GM18502 (cell line): Measurements from ENCODE around the gene ATP8B2.
A peak's percentile ranks its signal among the peaks of the same experiment; 100 is the strongest.
"Not testable (repeated sequence)": the region's sequence is repeated elsewhere in the genome, so short reads cannot be mapped to it uniquely, and the experiment has no call there.

ENCODE experiments used
- ATAC-seq: cut with Tn5 transposase; IDR thresholded peaks from one replicate; pipeline ENCODE4 v1.9.1; 2021; ENCODE audit warnings: mild to moderate bottlenecking; ENCODE audit not compliant: unreplicated experiment, poor library complexity

ATP8B2 gene

DNA sequence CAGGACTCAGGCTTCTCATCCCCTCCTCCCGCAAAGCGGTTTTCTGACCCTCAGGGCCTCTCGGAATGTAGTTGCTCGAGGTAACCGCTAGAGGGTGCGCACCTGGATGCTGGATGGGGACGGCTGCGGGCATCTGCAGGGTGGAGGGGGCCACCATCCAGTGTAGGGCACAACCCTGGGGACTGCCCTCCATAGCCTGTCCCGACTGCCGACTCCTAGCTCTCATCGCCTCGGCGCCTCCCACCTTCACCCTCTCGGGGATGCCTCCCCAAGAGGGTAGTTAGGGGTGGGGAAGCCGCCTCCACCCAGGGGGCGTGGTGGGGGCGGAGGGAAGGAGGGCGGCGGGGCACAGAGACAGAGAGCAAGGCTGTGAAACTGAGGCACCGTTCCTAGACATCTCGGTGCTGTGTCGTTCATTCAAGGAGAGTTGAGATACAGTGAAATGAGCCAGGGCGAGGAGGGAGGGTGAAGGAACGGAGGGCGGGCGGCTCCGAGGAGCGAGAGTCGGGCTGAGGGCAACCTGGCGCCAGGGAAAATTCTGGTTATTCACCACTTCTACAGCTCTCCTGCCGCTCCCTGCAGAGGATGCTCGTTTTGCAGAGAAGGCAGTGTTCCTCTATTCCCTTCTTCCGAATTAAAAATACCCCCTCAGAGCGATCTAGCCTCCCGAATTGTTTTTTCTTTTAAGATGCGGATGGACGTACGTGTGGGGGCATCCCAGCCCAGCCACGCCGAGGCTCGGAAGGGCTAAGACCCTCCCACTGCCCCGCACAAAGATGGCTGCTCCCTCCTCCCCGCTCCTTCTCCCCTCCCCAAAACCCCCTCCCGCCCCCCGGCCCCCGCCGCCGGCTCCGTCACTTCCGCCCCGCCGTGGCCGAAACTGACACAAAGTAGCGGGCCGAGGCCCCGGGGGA lies at the start of gene ATP8B2:
Gene ATP8B2 (plus strand): TSS at position 857 of the 914 bp plus-strand sequence. CDS start 2,617 bp downstream, outside the sequence.
- peak; percentile 53 for ATAC-seq

- no peak for ATAC-seq
Observed at GRCh38 chr1:154276797-154277196, 48.5 kb upstream of the ATP8B2 start.

DNA sequence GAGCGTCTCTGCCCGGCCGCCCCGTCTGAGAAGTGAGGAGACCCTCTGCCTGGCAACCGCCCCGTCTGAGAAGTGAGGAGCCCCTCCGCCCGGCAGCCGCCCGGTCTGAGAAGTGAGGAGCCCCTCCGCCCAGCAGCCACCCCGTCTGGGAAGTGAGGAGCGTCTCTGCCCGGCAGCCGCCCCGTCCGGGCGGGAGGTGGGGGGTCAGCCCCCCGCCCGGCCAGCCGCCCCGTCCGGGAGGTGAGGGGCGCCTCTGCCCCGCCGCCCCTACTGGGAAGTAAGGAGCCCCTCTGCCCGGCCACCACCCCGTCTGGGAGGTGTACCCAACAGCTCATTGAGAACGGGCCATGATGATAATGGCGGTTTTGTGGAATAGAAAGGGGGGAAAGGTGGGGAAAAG lies 37.7 kb upstream of the ATP8B2 start:
- ATAC-seq = not testable (repeated sequence)

GRCh38 chr1:154288661-154289060 lies 36.7 kb upstream of the ATP8B2 start:
- no peak for ATAC-seq

DNA sequence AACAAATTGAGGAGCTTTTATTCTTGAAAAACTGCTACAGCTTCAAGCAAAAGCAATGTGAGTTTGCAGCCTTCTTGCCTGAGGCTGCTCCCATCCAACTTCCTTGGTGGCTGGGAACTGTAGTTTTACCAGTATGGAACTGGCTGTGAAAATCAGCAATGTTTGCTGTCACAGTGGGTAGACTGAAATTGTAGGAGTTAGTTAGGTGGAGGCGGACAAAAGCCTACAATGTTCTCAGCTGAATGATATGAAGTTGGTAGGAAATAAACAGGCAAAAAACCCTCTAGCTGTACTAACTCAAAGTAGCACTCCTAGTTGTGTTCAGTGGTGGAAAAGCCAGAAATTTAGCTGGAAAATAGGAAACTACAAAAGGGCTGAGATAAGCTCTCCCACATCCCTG lies 34.4 kb upstream of the ATP8B2 start:
- ATAC-seq = no peak

DNA sequence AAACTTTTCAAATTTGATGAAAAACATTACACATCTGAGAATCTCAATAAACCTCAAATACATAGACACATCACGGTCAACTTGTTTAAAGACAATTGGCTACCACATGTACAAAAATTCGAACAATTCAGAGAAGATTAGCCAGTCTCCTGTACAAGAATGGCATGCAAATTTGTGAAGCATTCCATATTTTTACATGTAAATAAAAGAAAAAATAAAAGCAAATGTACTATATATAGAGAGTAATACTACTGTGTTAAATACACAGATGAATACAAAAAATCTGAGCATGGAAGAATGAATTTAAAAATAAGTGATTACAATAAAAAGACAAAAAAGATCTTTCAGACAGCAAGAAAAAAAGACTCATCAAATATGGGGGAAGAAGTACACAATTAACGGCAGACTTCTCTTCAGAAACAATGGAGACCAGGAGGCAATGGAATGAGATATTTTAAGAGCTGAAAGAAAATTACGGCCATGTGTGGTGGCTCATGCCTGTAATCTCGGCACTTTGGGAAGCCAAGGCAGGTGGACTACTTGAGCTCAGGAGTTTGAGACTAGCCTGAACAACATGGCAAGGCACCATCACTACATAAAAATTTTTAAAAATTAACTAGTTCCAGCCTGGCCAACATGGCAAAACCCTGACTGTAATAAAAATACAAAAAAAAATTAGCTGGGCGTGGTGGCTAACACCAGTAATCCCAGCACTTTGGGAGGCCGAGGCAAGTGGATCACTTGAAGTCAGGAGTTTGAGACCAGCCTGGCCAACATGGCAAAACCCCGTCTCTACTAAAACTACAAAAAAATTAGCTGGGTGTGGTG lies 29.7 kb upstream of the ATP8B2 start:
- ATAC-seq = no peak

DNA sequence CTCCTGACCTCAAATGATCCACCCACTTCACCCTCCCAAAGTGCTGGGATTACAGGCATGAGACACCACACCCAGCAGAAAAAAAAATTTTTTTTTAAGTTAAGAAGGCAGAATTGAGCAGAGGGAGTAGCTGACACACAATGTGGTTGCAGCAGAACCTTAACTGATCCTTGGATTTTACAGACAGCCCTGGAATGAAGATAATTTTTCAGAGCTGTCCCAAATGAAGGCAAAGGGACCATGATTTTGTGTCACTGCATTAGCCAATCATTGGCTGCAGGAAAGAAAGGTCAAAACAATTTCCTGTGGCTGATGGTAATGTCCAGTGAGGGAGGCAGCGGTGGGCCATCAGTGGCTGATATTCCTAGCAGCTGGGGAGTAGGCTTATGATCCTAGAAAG lies 23.7 kb upstream of the ATP8B2 start:
- ATAC-seq = no peak

- ATAC-seq = no peak
Observed at GRCh38 chr1:154304664-154305337, 20.5 kb upstream of the ATP8B2 start.

- ATAC-seq = no peak
Observed at GRCh38 chr1:154306151-154306550, 19.2 kb upstream of the ATP8B2 start.

- not testable (repeated sequence) for ATAC-seq
Observed at GRCh38 chr1:154307670-154308270, 17.6 kb upstream of the ATP8B2 start.

DNA sequence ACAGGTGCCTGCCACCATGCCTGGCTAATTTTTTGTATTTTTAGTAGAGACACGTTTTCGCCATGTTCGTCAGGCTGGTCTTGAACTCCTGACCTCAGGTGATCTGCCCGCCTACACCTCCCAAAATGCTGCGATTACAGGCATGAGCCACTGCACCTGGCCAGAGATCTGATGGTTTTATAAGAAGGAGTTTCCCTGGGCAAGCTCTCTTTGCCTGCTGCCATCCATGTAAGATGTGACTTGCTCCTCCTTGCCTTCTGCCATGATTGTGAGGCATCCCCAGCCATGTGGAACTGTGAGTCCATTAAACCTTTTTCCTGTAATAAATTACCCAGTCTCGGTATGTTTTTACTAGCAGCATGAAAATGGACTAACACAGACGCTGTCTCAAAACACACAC lies 16.2 kb upstream of the ATP8B2 start:
- ATAC-seq = not testable (repeated sequence)

DNA sequence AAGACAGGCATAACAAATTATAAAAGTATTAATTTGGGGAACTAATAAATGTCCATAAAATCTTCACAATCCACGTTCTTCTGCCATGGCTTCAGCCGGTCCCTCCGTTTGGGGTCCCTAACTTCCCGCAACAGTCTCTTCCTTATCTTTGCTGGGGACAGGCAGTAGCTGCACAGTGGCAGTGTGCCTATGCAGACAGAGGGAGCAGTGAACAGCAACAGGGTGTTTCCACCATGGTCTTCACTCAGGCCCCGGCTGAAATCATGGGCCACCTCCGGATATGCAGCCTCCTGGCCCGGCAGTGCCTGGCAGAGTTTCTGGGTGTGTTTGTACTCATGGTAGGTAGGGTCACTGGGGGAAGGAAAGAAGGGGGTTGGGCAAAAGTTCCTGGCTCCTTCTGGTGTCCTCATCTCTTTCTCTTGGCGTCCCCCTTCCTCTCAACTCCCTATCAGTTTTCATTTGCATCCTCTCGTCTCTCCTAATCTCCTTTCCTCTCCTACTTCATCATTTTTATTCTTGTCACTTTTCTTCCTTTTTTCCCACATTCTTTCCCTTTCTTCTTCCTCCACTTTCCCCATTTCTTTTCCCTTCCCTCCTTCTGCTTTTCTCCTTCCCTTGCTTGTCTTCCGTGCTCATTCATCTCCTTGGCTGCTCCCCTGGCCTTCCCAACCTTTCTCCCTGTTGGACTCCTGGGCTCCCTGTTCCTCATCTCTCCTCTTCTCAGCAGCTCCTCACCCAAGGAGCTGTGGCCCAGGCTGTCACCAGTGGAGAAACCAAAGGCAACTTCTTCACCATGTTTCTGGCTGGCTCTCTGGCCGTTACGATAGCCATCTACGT lies 12.9 kb upstream of the ATP8B2 start:
- ATAC-seq = not testable (repeated sequence)

DNA sequence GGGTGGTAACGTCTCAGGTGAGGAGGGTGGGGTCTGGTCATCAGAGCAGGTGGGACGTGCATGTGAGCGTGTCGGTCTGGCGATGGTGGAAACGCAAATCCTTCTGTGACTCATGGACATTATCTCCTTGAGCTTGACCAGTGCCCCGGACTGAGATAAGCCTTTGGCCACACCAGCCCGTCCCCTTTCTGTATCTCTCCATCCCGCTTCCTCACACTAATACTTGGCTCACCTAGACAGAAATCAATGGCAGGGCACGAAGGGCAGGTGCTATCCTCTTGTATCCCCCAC lies 12.3 kb upstream of the ATP8B2 start:
- no peak for ATAC-seq

DNA sequence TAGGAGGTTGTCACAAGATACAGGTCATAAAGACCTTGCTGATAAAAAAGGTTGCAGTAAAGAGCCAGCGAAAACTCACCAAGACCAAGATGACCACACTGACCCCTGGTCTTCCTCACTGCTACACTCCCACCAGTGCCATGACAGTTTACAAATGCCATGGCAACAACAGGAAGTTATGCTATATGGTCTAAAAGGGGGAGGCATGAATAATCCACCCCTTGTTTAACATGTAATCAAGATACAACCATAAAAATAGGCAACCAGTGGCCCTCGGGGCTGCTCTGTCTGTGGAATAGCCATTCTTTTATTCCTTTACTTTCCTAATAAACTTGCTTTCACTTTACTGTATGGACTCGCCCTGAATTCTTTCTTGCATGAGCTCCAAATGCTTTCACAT lies 11.1 kb upstream of the ATP8B2 start:
- not testable (repeated sequence) for ATAC-seq

DNA sequence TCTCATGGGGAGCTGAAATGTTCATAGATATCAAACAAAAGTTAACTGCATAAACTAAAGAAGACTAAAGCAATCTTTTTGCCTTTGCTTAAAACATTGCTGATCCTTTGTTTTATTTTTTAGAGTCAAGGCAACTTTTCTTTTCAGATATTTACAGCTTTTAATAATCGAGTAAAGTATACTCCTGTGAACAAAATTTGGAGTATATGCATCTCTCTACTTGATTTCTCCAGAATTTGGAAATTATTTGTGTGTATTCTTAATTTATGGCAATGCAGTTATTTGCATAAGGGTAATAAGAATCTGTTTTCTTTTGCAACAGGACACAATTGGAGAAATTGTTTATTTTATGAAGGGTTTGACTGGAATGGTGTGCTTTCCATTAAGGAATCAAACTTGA lies 8.6 kb upstream of the ATP8B2 start:
- no peak for ATAC-seq

GRCh38 chr1:154318386-154318785 lies 6.9 kb upstream of the ATP8B2 start:
- no peak for ATAC-seq

- ATAC-seq = no peak
Observed at GRCh38 chr1:154320882-154321608, 4.3 kb upstream of the ATP8B2 start, which contains the start of gene AQP10. Gene AQP10, plus strand, starts transcription at chr1:154321093. Its CDS starts 63 bp downstream, at chr1:154321156.

DNA sequence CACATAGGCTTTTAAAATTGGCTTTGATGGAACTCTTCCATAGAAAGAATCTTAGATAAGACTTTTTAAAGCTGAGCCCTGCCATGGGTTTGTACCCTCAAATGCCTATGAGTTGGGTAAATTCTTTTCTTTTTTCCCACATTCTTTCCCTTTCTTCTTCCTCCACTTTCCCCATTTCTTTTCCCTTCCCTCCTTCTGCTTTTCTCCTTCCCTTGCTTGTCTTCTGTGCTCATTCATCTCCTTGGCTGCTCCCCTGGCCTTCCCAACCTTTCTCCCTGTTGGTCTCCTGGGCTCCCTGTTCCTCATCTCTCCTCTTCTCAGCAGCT lies 3.8 kb upstream of the ATP8B2 start:
- not testable (repeated sequence) for ATAC-seq

GRCh38 chr1:154323493-154323892 lies 1.8 kb upstream of the ATP8B2 start:
- no peak for ATAC-seq
